NCI-H1436 treated with DMSO at 0.1 percent for 48 hours (cell line): ENCODE measurements around the gene SPPL2B.
"Not testable (repeated sequence)": the region's sequence is repeated elsewhere in the genome, so short reads cannot be mapped to it uniquely, and the experiment has no call there.

Experiments
- DNase-seq: peaks from one replicate; lab custom pipeline; 2025; lab: John Stamatoyannopoulos, UW

The SPPL2B gene

GRCh38 chr19:2328401-2329148, at the start of gene SPPL2B, which contains the start of gene LSM7:
Gene SPPL2B, plus strand, starts transcription at chr19:2328684. Its CDS starts 26 bp downstream, at chr19:2328710.
Gene LSM7, minus strand, starts transcription at chr19:2328586. Its CDS starts 20 bp downstream, at chr19:2328566.
- peak; percentile 39 for DNase-seq

GRCh38 chr19:2280633-2281264, 47.7 kb upstream of the SPPL2B start:
- no peak for DNase-seq

GRCh38 chr19:2281265-2282061, 47.0 kb upstream of the SPPL2B start:
- DNase-seq, result not testable (repeated sequence)

GRCh38 chr19:2282062-2282861, 46.2 kb upstream of the SPPL2B start, which contains the start of gene PEAK3:
Gene PEAK3, minus strand, starts transcription at chr19:2282175. Its CDS starts 1,244 bp downstream, at chr19:2280931.
- DNase-seq, result no peak

GRCh38 chr19:2282862-2283237, 45.6 kb upstream of the SPPL2B start:
- DNase-seq, result no peak

GRCh38 chr19:2283835-2284507, 44.5 kb upstream of the SPPL2B start:
- DNase-seq, result no peak

- DNase-seq, result no peak
These were observed 41.9 kb upstream of the SPPL2B start for GRCh38 chr19:2286402-2287140.

GRCh38 chr19:2287585-2288337, 40.7 kb upstream of the SPPL2B start:
- no peak for DNase-seq

GRCh38 chr19:2288338-2288817, 40.1 kb upstream of the SPPL2B start:
- no peak for DNase-seq

- no peak for DNase-seq
These were observed 39.4 kb upstream of the SPPL2B start for GRCh38 chr19:2288818-2289713.

- no peak for DNase-seq
These were observed 38.6 kb upstream of the SPPL2B start for GRCh38 chr19:2289714-2290435.

- no peak for DNase-seq
These were observed 37.9 kb upstream of the SPPL2B start for GRCh38 chr19:2290441-2291184.

- DNase-seq, result no peak
These were observed 37.2 kb upstream of the SPPL2B start for GRCh38 chr19:2291185-2291751.

- no peak for DNase-seq
These were observed 33.7 kb upstream of the SPPL2B start for GRCh38 chr19:2294687-2295335.

GRCh38 chr19:2296141-2296540, 32.3 kb upstream of the SPPL2B start:
- DNase-seq, result no peak

GRCh38 chr19:2300533-2300932, 28.0 kb upstream of the SPPL2B start:
- no peak for DNase-seq
